H1 (cell line): Measurements from ENCODE around the gene SUSD1. TPM values are rescaled to one million over a fixed set of nuclear protein-coding genes. Genes with fewer than 3 reads are reported as not detected.

ENCODE experiments used
- CBX8 ChIP-seq: fragments of 300-800, 300-1000 bp; sonication (generic); IDR thresholded peaks from 2 replicates; pipeline ENCODE4 v1.7.1; 2016; ENCODE audit warnings: low read depth, low read length, borderline replicate concordance
- CHD7 ChIP-seq: fragments of 300-600 bp; sonication (generic); IDR thresholded peaks from 2 replicates; pipeline ENCODE4 v1.7.1; 2012; ENCODE audit warnings: low read length, moderate library complexity, mild to moderate bottlenecking, inconsistent platforms; ENCODE audit not compliant: insufficient replicate concordance
- PHF8 ChIP-seq: fragments of 200-600 bp; sonication (generic); conservative IDR thresholded peaks from 2 replicates; pipeline ENCODE4 v1.7.1; 2012; ENCODE audit warnings: low read depth, mild to moderate bottlenecking, inconsistent platforms, low read length, moderate library complexity
- RNF2 ChIP-seq: fragments of 200-900, 300-1000 bp; sonication (generic); IDR thresholded peaks from 2 replicates; pipeline ENCODE4 v1.7.1; 2016; ENCODE audit warnings: borderline replicate concordance, low read depth, mild to moderate bottlenecking, antibody characterized with exemption, low read length; ENCODE audit not compliant: poor library complexity, severe bottlenecking; ENCODE audit errors: missing control alignments
- SAP30 ChIP-seq: fragments of 300-600 bp; sonication (generic); IDR thresholded peaks from 2 replicates; pipeline ENCODE4 v1.7.1; 2012; ENCODE audit warnings: low read length, moderate library complexity, mild to moderate bottlenecking, inconsistent platforms; ENCODE audit not compliant: insufficient read depth, insufficient replicate concordance
- TBP ChIP-seq: IDR thresholded peaks from 2 replicates; pipeline ENCODE4 v1.6.1; 2011; ENCODE audit warnings: low read depth, low read length, improper control_type of control experiment
- TCF12 ChIP-seq: IDR thresholded peaks from 2 replicates; pipeline ENCODE4 v1.6.1; 2011; ENCODE audit warnings: low read depth, mild to moderate bottlenecking, low read length
- TEAD4 ChIP-seq: IDR thresholded peaks from 2 replicates; pipeline ENCODE4 v1.6.1; 2012; ENCODE audit warnings: low read depth, low read length, inconsistent platforms, mixed read lengths
- polyA plus RNA-seq, 7 experiments: library from polyadenylated mRNA; depleted of rRNA in 3 of 7; stranded (reverse) in 5 of 7; unstranded in 2 of 7; fragments of >200 nt in 5 of 7; fragments of 200-250 nt in 2 of 7; gene quantifications; 1 replicate in 5 of 7; 2 replicates in 1 of 7; 4 replicates in 1 of 7; pipeline versions ENCODE4 v1.2.1 to v1.2.3, GENCODE V29; 2011 to 2013; ENCODE audit warnings: missing spikeins in 2 of 7, mixed read lengths in 2 of 7
- total RNA-seq: library from RNA; stranded (reverse); fragmentation: NEBNext Ultra II Directional; extraction: Animal tissue kit (Norgen Biotek cat#: 25700); gene quantifications from 2 replicates; pipeline ENCODE4 v1.2.1, GENCODE V29; 2021

SUSD1 gene
- total and polyA plus RNA-seq, 2 of the 8 experiments (the other 6 are each of a cell fraction or from before 2014, with no cell fraction given) = 2.8 to 7.2 TPM

- TF ChIP-seq CHD7 = no peak
- TF ChIP-seq RNF2 = no peak
- no peak for TF ChIP-seq SAP30
- no peak for TF ChIP-seq TCF12
- no peak for TF ChIP-seq TEAD4
- TF ChIP-seq CBX8 = no peak
- TF ChIP-seq TBP = no peak
- TF ChIP-seq PHF8 = no peak
These were observed 34.2 kb downstream of the SUSD1 start (continued) for GRCh38 chr9:112140936-112141335.
